A204.1 (cell line): ENCODE results near the gene PTPRCAP.

Experiments used
- FAIRE-seq: peaks from 2 replicates; lab custom pipeline; 2012; peaks lifted over from hg19 to GRCh38; lab: Jason Lieb, UNC

PTPRCAP gene

GRCh38 chr11:67395555-67396258, 41.8 kb downstream of the PTPRCAP start:
- FAIRE-seq: no peak

GRCh38 chr11:67393990-67394389, 43.5 kb downstream of the PTPRCAP start:
- no peak for FAIRE-seq

GRCh38 chr11:67393437-67393836, 44.0 kb downstream of the PTPRCAP start:
- FAIRE-seq: no peak

- FAIRE-seq: no peak
Observed at GRCh38 chr11:67392183-67392715, 45.2 kb downstream of the PTPRCAP start.

GRCh38 chr11:67391304-67392182, 45.9 kb downstream of the PTPRCAP start, which contains the start of gene RAD9A:
Gene RAD9A, plus strand, starts transcription at chr11:67391986. Its CDS starts 59 bp downstream, at chr11:67392045.
- no peak for FAIRE-seq

- no peak for FAIRE-seq
Observed at GRCh38 chr11:67390947-67391303, 46.6 kb downstream of the PTPRCAP start.

GRCh38 chr11:67389477-67389876, 48.0 kb downstream of the PTPRCAP start:
- no peak for FAIRE-seq

GRCh38 chr11:67387518-67387917, 50.0 kb downstream of the PTPRCAP start:
- FAIRE-seq: no peak

GRCh38 chr11:67387069-67387468, 50.4 kb downstream of the PTPRCAP start:
- FAIRE-seq: no peak
